Mononuclear cell (primary cell): ENCODE results near the gene TRIOBP. TPM values are rescaled to one million over a fixed set of nuclear protein-coding genes. Genes with fewer than 3 reads are reported as not detected.

ENCODE experiments used
- H3K27me3 ChIP-seq: 2 replicates; pipeline ENCODE4 v1.6.0; 2011; ENCODE audit warnings: low read length, control low read depth; ENCODE audit not compliant: insufficient read depth
- H3K4me1 ChIP-seq: 2 replicates; pipeline ENCODE4 v1.5.1; 2011; ENCODE audit warnings: mild to moderate bottlenecking, low read length, control low read depth; ENCODE audit not compliant: insufficient read depth
- H3K4me3 ChIP-seq: 2 replicates; pipeline ENCODE4 v1.5.1; 2011; ENCODE audit warnings: mild to moderate bottlenecking, low read length, moderate library complexity
- H3K9me3 ChIP-seq: 2 replicates; pipeline ENCODE4 v1.5.1; 2011; ENCODE audit warnings: low read depth, mild to moderate bottlenecking, control low read depth, low read length
- total RNA-seq: library from RNA; depleted of rRNA; stranded (reverse); fragments of >200 nt; gene quantifications from one replicate; pipeline ENCODE4 v1.2.3, GENCODE V29; 2012

TRIOBP gene
- total RNA-seq, 1 donor, result 30.0 TPM

- Histone ChIP-seq H3K27me3 (no peaks in the 10 kb centered on the region), H3K9me3 (no peaks in the 10 kb centered on the region), H3K4me3 (no peak overlapping the region)
Observed at GRCh38 chr22:37759281-37759680, 62.4 kb downstream of the TRIOBP start.

GRCh38 chr22:37760152-37760551 is 63.3 kb downstream of the TRIOBP start:
- H3K4me3 ChIP-seq, result no peak overlapping the region

More at GRCh38 chr22:37759281-37759680, 62.4 kb downstream of the TRIOBP start:
- H3K4me1 ChIP-seq, result no peaks in the 10 kb centered on the region

DNA sequence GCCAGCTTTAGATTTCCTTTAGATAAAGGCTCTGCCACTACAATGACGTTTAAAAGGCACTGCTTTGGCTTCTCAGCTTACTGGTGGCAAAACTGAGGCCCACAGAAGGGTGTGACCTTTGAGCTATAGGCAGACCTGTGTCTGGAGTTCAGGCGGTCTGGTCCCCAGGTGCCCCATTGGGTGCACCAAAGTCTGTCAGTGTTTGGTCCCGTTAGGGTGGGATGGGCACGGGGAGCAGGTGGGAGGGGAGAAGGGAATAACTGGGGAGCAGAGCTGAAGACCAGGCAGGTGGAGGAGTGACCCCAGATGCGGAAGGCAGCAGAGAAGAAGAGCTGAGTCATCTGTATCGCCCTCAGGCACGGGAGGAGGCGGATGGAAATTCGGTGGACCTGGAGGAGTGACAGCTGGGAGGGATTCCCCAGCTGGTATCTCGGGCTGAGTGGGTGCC is 65.6 kb downstream of the TRIOBP start:
- H3K4me3 ChIP-seq, result no peak overlapping the region
- H3K9me3 ChIP-seq, result no peaks in the 10 kb centered on the region
- H3K4me1 ChIP-seq, result no peaks in the 10 kb centered on the region
- no peaks in the 10 kb centered on the region for H3K27me3 ChIP-seq

More at GRCh38 chr22:37760152-37760551, 63.3 kb downstream of the TRIOBP start:
- Histone ChIP-seq H3K4me1 (no peaks in the 10 kb centered on the region), H3K27me3 (no peaks in the 10 kb centered on the region), H3K9me3 (no peaks in the 10 kb centered on the region)

DNA sequence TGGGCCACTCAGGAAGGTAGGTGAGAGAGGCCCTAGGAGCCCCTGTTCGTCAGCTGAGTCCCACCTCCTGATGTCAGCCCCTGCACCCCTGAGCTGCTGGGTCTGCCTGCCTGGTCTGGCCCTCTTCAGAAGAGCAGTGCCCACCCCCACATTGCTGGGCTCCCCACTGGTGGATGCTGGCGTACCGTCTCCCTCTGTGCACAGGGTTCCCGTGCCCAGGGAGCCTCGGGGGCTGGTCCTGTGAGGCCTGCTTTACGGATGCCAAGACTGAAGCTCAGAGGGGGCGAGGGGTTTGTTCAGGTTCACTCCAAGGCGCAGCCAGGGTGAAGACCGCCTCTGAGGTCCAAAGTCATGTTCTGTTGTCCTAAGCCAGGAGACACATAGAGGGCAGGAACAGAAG is 66.2 kb downstream of the TRIOBP start:
- Histone ChIP-seq H3K4me1 (no peaks in the 10 kb centered on the region), H3K4me3 (no peak overlapping the region), H3K9me3 (no peaks in the 10 kb centered on the region), H3K27me3 (no peaks in the 10 kb centered on the region)

GRCh38 chr22:37763652-37764051 is 66.8 kb downstream of the TRIOBP start:
- Histone ChIP-seq H3K9me3 (no peaks in the 10 kb centered on the region), H3K4me1 (no peaks in the 10 kb centered on the region), H3K4me3 (no peak overlapping the region), H3K27me3 (no peaks in the 10 kb centered on the region)

GRCh38 chr22:37764622-37765021 is 67.8 kb downstream of the TRIOBP start:
- H3K9me3 ChIP-seq, result no peaks in the 10 kb centered on the region
- no peaks in the 10 kb centered on the region for H3K4me1 ChIP-seq
- no peaks in the 10 kb centered on the region for H3K27me3 ChIP-seq
- H3K4me3 ChIP-seq, result no peak overlapping the region

DNA sequence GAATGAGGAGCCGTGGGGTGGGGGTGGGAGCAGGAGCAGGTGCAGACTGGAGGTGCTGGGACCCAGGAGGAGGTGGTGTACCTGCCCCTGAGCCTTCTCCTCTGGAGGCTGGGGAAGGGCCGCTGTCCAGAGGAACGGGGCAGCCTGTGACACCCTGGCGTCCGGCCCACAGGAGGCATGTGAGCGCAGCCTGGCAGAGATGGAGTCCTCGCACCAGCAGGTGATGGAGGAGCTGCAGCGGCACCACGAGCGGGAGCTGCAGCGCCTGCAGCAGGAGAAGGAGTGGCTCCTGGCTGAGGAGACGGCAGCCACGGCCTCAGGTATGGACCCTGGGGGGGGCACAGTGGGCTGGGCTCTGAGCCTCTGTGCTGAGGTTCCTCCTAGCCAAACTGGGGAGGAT is 68.7 kb downstream of the TRIOBP start:
- no peaks in the 10 kb centered on the region for H3K27me3 ChIP-seq

GRCh38 chr22:37765953-37766576 is 69.2 kb downstream of the TRIOBP start:
- H3K27me3 ChIP-seq, result no peaks in the 10 kb centered on the region
- no peak overlapping the region for H3K4me3 ChIP-seq
- no peaks in the 10 kb centered on the region for H3K9me3 ChIP-seq
- no peaks in the 10 kb centered on the region for H3K4me1 ChIP-seq

More for the DNA sequence above, 68.7 kb downstream of the TRIOBP start:
- H3K9me3 ChIP-seq, result no peaks in the 10 kb centered on the region
- H3K4me1 ChIP-seq, result no peaks in the 10 kb centered on the region
- H3K4me3 ChIP-seq, result no peak overlapping the region

DNA sequence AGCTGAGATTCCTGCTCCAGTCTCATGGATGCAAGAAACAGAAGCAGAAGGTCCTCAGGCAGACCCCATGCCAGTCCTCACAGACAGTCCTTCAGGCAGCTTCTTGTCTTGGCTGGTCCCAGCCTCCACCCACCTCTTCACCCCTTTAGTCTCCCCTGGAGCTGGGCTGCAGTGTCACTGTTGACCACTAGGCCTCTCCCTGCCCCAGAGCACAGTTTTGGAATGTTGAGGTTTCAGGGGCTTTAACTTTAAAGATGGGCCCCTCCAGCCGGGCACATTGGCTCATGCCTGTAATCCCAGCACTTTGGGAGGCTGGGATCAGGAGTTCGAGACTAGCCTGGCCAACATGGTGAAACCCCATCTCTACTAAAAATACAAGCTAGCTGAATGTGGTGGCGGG is 71.4 kb downstream of the TRIOBP start:
- Histone ChIP-seq H3K4me3 (no peak overlapping the region), H3K9me3 (no peaks in the 10 kb centered on the region), H3K27me3 (no peaks in the 10 kb centered on the region), H3K4me1 (no peaks in the 10 kb centered on the region)

- H3K27me3 ChIP-seq, result no peaks in the 10 kb centered on the region
- no peaks in the 10 kb centered on the region for H3K4me1 ChIP-seq
- no peaks in the 10 kb centered on the region for H3K9me3 ChIP-seq
- no peak overlapping the region for H3K4me3 ChIP-seq
Observed at GRCh38 chr22:37769056-37769455, 72.2 kb downstream of the TRIOBP start.

- Histone ChIP-seq H3K27me3 (no peaks in the 10 kb centered on the region), H3K4me1 (no peaks in the 10 kb centered on the region), H3K4me3 (no peak overlapping the region), H3K9me3 (no peaks in the 10 kb centered on the region)
Observed at GRCh38 chr22:37771081-37771480, 74.2 kb downstream of the TRIOBP start.

- H3K4me1 ChIP-seq, result no peaks in the 10 kb centered on the region
- H3K27me3 ChIP-seq, result no peaks in the 10 kb centered on the region
- H3K4me3 ChIP-seq, result no peak overlapping the region
- no peaks in the 10 kb centered on the region for H3K9me3 ChIP-seq
Observed at GRCh38 chr22:37771702-37772427, 75.0 kb downstream of the TRIOBP start.

GRCh38 chr22:37774728-37775127 is 77.9 kb downstream of the TRIOBP start:
- Histone ChIP-seq H3K4me1 (no peaks in the 10 kb centered on the region), H3K27me3 (no peaks in the 10 kb centered on the region), H3K9me3 (no peaks in the 10 kb centered on the region), H3K4me3 (no peak overlapping the region)

GRCh38 chr22:37775785-37776638 is 79.2 kb downstream of the TRIOBP start:
- H3K9me3 ChIP-seq, result no peaks in the 10 kb centered on the region
- no peak overlapping the region for H3K4me3 ChIP-seq
- H3K4me1 ChIP-seq, result no peaks in the 10 kb centered on the region
- H3K27me3 ChIP-seq, result no peaks in the 10 kb centered on the region

GRCh38 chr22:37776639-37777005 is 79.8 kb downstream of the TRIOBP start:
- Histone ChIP-seq H3K4me1 (no peaks in the 10 kb centered on the region), H3K9me3 (no peaks in the 10 kb centered on the region), H3K27me3 (no peaks in the 10 kb centered on the region)

More at GRCh38 chr22:37776639-37777005, 79.8 kb downstream of the TRIOBP start:
- H3K4me3 ChIP-seq, result no peak overlapping the region
